Measurements from ENCODE around the gene WDR6. TPM values are rescaled to one million over a fixed set of nuclear protein-coding genes. Genes with fewer than 3 reads are reported as not detected.

WDR6 gene
- polyA plus RNA-seq, 1 donor from 2014 or later: 315 TPM

GRCh38 chr3:49021813-49022687 is 14.9 kb downstream of the WDR6 start, which contains the start of gene NDUFAF3:
Gene NDUFAF3 (plus strand): TSS chr3:49022121. CDS start chr3:49022145, 24 bp downstream.
- H2AFZ ChIP-seq (ENCODE audit: low read depth, low read length): peak within 1 kb of the TSS; percentile 94
- H3K27ac ChIP-seq (ENCODE audit: low read length): peak within 1 kb of the TSS; percentile 94
- H3K36me3 ChIP-seq (ENCODE audit: insufficient read depth, low read length): no peaks in the 10 kb centered on the region
- H3K9ac ChIP-seq (ENCODE audit: low read length): peak within 1 kb of the TSS; percentile 97
- peak within 1 kb of the TSS; percentile 94 for H3K4me2 ChIP-seq (ENCODE audit: low read length)
- peak within 1 kb of the TSS; percentile 100 for H3K4me3 ChIP-seq (ENCODE audit: low read length)
- no peaks in the 10 kb centered on the region for H3F3A ChIP-seq (ENCODE audit: insufficient read depth, low read length, poor library complexity, severe bottlenecking)
- H4K20me1 ChIP-seq (ENCODE audit: insufficient read depth): no peaks in the 10 kb centered on the region
- no peaks in the 10 kb centered on the region for H3K9me2 ChIP-seq (ENCODE audit: insufficient read depth, low read length)
- TF ChIP-seq MXI1 (conservative IDR thresholded peaks at IDR 0.05; ENCODE audit: poor library complexity, severe bottlenecking) (peak; percentile 59), TAF1 (IDR thresholded peaks at IDR 0.05; ENCODE audit: low read depth) (no peak), SMC3 (conservative IDR thresholded peaks at IDR 0.05; ENCODE audit: poor library complexity) (peak; percentile 33), POLR2AphosphoS5 (IDR thresholded peaks at IDR 0.05) (peak; percentile 95), EZH2 (IDR thresholded peaks at IDR 0.05; ENCODE audit: borderline replicate concordance, insufficient read depth, low read length, poor library complexity, severe bottlenecking) (no peak), CTCF (IDR thresholded peaks at IDR 0.05; ENCODE audit: poor library complexity, severe bottlenecking) (peak; percentile 99), EP300 (conservative IDR thresholded peaks at IDR 0.05; ENCODE audit: poor library complexity, severe bottlenecking) (peak; percentile 36), RAD21 (conservative IDR thresholded peaks at IDR 0.05) (peak; percentile 29), REST (IDR thresholded peaks at IDR 0.05; ENCODE audit: borderline replicate concordance) (peak; percentile 7)
- peaks cover 18% of the 10 kb centered on the region for H3K79me2 ChIP-seq (replicated peaks; ENCODE audit: insufficient read depth, low read length)
- no peaks in the 10 kb centered on the region for H3K9me3 ChIP-seq (ENCODE audit: low read length)
- no peaks in the 10 kb centered on the region for H3K27me3 ChIP-seq (ENCODE audit: insufficient read depth, low read depth, low read length)

- Histone ChIP-seq H3K9me3 (ENCODE audit: low read length) (no peaks in the 10 kb centered on the region), H3F3A (ENCODE audit: insufficient read depth, low read length, poor library complexity, severe bottlenecking) (no peaks in the 10 kb centered on the region), H3K36me3 (ENCODE audit: insufficient read depth, low read length) (no peaks in the 10 kb centered on the region), H3K9me2 (ENCODE audit: insufficient read depth, low read length) (no peaks in the 10 kb centered on the region), H3K27ac (ENCODE audit: low read length) (peak overlapping the region; percentile 94), H3K79me2 (replicated peaks; ENCODE audit: insufficient read depth, low read length) (peaks cover 18% of the 10 kb centered on the region), H3K27me3 (ENCODE audit: insufficient read depth, low read depth, low read length) (no peaks in the 10 kb centered on the region), H2AFZ (ENCODE audit: low read depth, low read length) (no peak overlapping the region), H3K4me3 (ENCODE audit: low read length) (peak overlapping the region; percentile 100), H4K20me1 (ENCODE audit: insufficient read depth) (no peaks in the 10 kb centered on the region), H3K4me2 (ENCODE audit: low read length) (peak overlapping the region; percentile 44), H3K9ac (ENCODE audit: low read length) (peak overlapping the region; percentile 97)
- TF ChIP-seq SMC3 (conservative IDR thresholded peaks at IDR 0.05; ENCODE audit: poor library complexity): no peak
Measured at GRCh38 chr3:49022688-49023171, 15.5 kb downstream of the WDR6 start.

Data from neural cell (in vitro differentiated cells).